Peyer's patch (tissue), 4 donors: ENCODE measurements around the gene TRAPPC11.

Experiments used
- POLR2A ChIP-seq, 2 donors: fragments of 450-650 bp; IDR thresholded peaks; one replicate each; pipeline ENCODE4 v1.5.1; 2017; ENCODE audit warnings: antibody characterized with exemption in 2 of 2, mild to moderate bottlenecking in 2 of 2, moderate library complexity in 2 of 2
- TF ChIP-seq, protein P1 (sequence below), 6 experiments: fragments of 450-650 bp in 4 of 6; fragments of 200-600 bp in 2 of 6; sonication (generic) in 1 of 6; IDR thresholded peaks; one replicate each; pipeline ENCODE4 v1.5.1; 2017 to 2019; ENCODE audit warnings: antibody characterized with exemption in 6 of 6, mild to moderate bottlenecking in 3 of 6, moderate library complexity in 1 of 6

DNA sequence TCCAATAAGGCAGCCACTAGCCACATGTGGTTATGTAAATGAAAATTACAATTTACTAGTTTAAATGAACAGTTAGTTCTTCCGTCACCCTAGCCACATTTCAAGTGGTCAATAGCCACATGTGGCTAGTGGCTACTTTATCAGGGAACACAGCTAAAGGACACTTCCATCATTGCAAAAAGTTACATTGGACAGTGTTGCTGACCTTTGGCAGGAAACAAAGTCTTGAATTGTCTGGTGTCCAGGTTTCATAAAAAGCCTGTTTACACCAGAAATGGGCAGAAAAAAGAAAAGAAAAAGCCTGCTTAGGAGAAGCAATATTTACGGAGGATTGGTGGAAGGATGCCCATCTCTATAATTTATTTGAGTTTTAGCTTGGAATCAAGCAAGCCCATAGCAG, 38.7 kb upstream of the TRAPPC11 start:
- TF ChIP-seq, protein P1, sequence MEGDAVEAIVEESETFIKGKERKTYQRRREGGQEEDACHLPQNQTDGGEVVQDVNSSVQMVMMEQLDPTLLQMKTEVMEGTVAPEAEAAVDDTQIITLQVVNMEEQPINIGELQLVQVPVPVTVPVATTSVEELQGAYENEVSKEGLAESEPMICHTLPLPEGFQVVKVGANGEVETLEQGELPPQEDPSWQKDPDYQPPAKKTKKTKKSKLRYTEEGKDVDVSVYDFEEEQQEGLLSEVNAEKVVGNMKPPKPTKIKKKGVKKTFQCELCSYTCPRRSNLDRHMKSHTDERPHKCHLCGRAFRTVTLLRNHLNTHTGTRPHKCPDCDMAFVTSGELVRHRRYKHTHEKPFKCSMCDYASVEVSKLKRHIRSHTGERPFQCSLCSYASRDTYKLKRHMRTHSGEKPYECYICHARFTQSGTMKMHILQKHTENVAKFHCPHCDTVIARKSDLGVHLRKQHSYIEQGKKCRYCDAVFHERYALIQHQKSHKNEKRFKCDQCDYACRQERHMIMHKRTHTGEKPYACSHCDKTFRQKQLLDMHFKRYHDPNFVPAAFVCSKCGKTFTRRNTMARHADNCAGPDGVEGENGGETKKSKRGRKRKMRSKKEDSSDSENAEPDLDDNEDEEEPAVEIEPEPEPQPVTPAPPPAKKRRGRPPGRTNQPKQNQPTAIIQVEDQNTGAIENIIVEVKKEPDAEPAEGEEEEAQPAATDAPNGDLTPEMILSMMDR (IDR thresholded peaks at IDR 0.05), result no peak
- no peak for TF ChIP-seq POLR2A (IDR thresholded peaks at IDR 0.05)
